ENCODE results near the gene WWTR1.

Gene WWTR1

DNA sequence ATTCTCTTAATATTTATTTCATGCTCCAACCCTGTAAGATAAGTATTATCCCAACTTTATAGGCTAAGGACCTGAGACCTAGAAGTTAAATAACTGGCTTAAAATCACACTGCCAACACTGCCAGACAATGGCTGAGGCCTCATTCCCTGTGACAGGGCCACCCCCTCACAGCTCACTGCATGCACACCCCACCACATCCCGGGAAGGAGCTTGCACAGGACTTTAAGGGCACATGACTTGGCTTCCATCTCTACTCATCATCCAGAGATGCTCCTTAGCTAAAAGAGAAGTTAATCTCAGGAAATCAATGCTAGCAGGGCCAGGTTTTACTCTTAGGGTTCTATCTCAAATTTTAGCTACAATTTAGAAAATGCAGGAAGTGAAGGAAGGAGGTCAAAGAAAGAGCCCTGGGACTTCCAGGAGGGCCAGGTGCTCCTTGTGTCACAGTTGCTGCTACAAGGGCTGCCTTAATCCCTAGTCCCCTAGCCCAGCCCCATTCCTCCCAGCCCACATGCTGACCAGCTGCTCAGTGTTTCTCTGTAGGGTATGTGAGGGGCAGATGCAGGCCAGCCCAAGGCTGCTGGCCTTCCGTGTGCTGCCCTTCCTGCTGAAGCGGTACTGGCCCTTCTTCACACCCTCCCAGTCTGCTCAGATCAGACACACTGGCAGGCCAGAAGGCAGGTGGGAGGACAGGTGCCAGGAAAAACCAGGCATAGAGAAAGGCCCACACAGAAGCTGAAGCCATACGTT is 53.5 kb downstream of the WWTR1 start:
- no peak for TF ChIP-seq GATA3 (IDR thresholded peaks at IDR 0.05; ENCODE audit: low read depth, low read length)
- TF ChIP-seq GATA2 (IDR thresholded peaks at IDR 0.05; ENCODE audit: low read depth, low read length): no peak

DNA sequence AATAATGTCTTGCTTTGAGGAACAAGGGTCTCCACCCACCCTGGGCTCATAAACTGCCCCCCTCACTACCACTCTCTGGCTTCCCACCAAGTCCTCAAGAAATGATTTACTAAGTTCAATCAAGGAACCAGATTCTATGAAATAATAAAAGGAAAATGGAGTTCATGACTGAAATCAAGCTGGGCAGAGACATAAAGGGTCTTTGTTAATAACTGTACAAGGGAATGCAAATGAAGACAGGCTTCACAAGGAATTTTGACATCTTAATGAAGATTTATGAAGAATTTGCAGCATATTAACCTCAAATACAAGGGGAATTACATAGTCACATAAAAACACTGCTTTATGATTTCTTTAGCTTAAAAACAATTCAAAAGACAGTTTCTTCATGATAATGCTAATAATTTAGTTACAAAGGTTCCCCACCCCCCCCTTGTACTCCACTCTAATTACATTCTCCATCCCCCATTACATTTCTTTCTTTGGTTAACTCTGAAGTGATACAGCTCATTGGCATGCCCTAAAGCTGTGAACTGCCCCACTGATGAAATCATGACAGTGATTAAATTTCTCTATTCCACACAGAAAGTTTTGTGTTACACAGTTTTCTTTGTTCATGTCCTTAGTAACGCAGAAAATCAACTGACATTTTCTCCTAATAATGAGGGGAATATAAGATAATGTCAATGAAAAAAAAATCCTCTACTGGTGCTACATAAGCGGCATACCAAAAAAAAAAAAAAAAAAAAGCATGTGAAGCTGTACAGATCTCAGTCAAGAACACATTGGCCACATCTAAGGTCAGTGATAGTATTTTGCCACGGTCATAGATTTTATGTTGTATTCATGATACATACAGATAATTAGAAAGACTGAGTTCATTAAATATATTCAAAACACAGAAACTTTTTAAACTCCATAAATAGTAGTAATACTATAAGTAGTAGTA is 54.4 kb downstream of the WWTR1 start:
- TF ChIP-seq GATA2 (IDR thresholded peaks at IDR 0.05; ENCODE audit: low read depth, low read length) (no peak), GATA3 (IDR thresholded peaks at IDR 0.05; ENCODE audit: low read depth, low read length) (no peak)

DNA sequence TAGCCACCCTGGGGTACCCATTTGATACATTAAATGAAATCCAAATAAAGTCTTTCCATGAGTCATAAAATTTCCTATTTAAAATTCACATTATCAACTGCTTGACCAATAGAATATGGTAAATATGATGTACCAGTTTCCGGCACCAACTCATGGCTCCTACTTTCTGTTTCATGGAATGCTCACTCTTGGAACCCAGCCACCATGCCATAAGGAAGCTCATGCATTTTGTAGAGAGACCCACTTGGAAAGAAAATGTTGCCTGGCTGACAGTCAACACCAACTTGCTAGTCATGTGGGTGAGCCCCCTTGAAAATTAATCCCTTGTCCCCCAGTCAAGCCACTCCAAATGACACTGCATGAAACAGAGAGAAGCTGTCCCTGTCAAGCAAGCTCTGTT is 57.2 kb downstream of the WWTR1 start:
- TF ChIP-seq GATA3 (IDR thresholded peaks at IDR 0.05; ENCODE audit: low read depth, low read length): no peak
- TF ChIP-seq GATA2 (IDR thresholded peaks at IDR 0.05; ENCODE audit: low read depth, low read length): no peak

DNA sequence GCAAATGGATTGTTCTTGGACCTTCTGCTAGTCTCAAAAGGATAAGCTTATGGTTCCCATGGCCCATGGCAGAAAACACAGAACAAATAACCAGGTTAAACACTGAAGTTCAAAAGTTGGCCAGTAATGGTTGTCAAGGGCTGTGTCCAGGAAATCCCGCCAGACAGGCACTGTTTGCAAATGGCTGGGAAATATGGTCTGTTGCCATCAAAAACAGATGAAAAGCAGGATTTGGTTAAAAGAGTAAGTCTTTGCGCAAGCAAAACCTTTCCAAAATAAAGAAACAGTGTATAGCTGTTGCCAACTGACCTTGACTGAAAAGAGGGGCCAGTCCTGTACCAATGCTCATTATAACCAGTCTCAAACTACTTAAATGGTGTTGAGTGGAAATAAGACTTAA is 58.6 kb downstream of the WWTR1 start:
- no peak for TF ChIP-seq GATA3 (IDR thresholded peaks at IDR 0.05; ENCODE audit: low read depth, low read length)
- no peak for TF ChIP-seq GATA2 (IDR thresholded peaks at IDR 0.05; ENCODE audit: low read depth, low read length)

DNA sequence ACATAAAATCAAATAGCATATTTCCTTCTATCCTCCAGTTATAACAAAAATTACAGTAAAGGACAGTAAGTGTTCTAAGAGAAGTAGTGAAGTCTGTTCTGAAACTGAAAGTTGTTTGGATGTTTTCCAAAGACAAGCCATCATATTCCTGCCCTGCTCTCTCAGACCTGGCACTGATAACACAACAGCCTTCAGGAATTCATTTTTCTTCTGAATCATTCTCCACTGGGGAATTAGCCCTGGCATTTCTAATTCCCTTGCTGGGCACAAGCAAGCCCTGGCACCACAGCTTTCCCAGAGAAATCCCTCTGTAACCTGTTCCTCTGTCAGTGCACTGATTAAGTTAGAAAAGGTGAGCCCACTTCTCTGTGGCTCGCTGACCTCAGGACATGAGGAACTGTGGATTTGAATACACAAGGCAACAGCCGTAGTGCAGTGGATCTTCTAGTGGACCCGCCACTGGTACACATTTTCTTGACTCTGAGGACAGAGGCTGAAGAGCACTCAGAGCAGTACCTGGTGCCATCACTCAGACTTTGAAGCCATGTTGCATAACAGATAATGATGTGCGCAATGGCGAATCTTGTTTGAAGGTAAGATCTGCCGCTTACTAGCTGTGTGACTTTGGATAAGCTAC is 61.6 kb downstream of the WWTR1 start:
- TF ChIP-seq GATA3 (IDR thresholded peaks at IDR 0.05; ENCODE audit: low read depth, low read length) (no peak), GATA2 (IDR thresholded peaks at IDR 0.05; ENCODE audit: low read depth, low read length) (no peak)

DNA sequence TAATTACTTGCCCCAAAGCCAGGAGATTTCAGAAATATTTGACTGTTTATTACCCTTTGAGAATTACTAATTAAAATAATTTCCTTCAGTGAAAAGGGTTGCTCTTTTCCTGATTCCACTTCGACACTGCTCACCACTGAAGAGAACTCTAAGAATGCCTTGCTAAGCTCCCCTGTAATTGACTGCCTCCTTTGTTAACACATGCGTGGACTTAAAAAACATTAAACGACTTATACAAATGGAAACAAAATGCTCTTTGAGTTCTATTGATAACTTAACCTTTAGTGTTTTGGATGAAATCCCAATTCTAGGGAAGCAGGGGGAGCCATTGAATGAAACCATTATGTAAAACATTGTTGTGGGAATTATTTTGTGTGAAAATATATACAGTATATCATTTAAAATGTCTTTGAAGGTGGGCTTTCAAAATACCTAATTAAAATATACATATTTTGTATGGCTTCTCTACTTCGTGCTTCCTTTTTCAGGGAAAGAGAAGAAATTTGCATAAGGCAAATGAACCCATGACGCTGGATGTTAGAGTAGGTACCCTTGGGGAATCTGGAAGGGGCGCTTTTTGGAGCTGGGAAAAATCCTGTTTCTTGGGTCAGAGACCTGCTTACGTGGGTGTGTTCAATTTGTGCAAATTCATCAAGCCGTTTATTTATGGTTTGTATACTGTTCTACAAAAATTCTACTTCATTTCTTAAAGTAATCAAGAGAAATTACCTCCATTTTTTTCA is 64.2 kb downstream of the WWTR1 start:
- no peak for TF ChIP-seq GATA3 (IDR thresholded peaks at IDR 0.05; ENCODE audit: low read depth, low read length)
- no peak for TF ChIP-seq GATA2 (IDR thresholded peaks at IDR 0.05; ENCODE audit: low read depth, low read length)

DNA sequence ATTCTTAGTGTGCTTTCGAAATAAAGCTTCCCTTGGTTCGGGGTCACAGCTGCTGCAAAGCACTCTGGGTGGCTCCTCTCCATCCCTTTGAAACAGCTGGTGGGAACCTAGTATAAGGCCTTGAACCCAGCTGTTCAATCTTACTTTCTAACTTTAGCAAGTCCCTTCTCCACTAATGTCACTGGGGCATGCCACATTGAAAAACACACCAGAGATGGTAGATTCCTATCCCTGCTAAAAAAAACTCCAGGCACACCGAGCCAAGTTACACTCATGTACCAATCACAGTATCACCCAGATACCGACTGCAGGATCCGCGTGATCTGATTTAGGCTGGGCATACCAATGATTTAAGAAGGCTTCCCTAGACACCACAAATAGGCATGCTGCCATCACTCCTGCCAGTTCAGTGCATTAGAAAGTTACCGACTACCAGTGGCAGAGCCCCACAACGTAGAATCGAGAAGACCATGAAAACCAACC is 65.0 kb downstream of the WWTR1 start:
- no peak for TF ChIP-seq GATA2 (IDR thresholded peaks at IDR 0.05; ENCODE audit: low read depth, low read length)
- no peak for TF ChIP-seq GATA3 (IDR thresholded peaks at IDR 0.05; ENCODE audit: low read depth, low read length)

DNA sequence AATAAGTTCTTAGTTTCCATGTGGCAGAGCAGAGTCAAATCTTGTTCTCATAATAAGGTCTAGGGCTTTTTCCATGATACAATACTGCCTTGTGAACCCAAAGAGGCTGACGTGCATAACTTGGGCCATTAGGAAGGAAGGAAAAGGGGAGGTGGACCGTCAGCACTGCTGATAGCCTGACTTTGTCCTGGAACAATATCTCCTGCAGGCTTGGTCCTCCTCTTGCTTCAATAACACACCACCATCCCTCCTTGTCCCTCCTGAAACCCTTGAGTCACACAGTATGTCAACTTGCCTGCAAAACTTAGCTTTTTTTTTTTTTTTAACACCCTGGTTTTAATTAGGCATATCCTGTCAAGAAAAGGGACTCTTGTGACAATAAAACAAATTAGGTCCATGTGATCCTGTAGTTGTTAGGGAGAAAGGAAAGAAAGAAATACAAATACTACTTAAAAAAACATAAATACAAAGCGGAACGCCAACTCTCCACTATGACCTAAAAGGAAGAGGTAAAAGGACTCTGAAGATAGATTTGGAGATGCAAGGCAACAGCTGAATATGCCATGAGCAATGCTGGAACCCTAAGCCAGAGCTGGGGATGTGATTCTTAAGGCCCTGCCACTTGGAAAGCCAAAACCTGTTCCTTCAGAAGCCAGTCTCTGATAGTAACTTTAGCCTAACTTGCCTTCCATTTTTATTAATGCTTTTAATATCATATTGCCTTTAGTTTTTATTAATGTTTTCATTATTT is 67.0 kb downstream of the WWTR1 start:
- TF ChIP-seq GATA2 (IDR thresholded peaks at IDR 0.05; ENCODE audit: low read depth, low read length) (no peak), GATA3 (IDR thresholded peaks at IDR 0.05; ENCODE audit: low read depth, low read length) (no peak)

DNA sequence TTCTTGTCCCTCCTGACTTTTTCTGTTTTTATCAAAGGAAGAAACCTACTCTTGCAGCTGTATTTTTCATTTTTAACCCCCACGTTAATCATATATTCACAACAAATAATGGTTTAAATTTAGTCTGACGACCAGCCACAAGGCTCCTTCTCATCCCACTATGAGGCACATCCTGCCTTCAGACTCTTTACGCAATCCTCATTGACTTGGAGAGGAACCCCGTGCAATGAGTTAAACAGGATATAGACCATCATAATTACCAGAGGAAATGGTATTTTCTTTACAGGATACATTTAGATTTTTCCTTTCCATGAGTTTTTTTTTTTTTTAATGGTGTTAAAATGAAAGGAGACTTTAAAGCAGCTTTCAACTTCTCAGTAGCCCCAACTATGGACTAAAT is 68.5 kb downstream of the WWTR1 start:
- TF ChIP-seq GATA2 (IDR thresholded peaks at IDR 0.05; ENCODE audit: low read depth, low read length): no peak
- TF ChIP-seq GATA3 (IDR thresholded peaks at IDR 0.05; ENCODE audit: low read depth, low read length): no peak

DNA sequence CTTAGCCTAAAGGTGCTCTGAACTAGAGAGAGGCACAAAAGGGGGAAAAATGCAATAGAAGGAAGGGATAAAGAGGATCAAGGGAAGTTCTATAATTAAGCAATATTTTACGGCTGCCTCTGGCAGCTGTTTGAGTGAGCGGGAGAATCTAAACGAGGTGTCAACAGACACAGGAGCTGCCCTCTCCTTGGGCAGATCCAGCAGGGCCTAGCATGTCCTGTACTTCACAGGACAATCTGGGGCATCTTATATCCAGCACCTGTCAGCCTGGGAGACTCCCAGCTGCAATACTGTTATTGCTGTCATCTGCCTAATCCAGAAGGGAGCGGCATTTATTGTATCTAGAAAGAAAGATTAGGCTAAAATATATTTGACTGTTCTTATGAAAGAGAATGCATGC is 68.9 kb downstream of the WWTR1 start:
- TF ChIP-seq GATA2 (IDR thresholded peaks at IDR 0.05; ENCODE audit: low read depth, low read length) (no peak), GATA3 (IDR thresholded peaks at IDR 0.05; ENCODE audit: low read depth, low read length) (no peak)

DNA sequence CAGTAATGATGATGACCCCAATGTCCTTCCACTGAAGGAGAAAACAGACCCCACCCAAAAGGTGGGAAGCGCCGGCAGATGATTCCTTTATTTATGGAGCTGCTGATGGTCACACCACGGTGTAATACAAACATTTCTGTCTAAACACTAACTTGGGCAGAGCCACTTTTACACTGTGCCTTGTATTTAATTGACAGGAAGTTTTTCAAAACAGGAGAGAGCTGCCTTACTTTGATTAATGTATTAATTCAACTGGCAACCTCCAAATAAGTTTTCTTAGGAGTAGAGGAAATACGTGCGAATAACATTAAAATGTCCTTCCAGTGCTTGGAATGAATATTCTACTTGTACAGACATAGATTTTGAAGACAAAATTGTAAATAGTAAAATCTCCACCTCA is 70.4 kb downstream of the WWTR1 start:
- TF ChIP-seq GATA3 (IDR thresholded peaks at IDR 0.05; ENCODE audit: low read depth, low read length) (no peak), GATA2 (IDR thresholded peaks at IDR 0.05; ENCODE audit: low read depth, low read length) (no peak)

DNA sequence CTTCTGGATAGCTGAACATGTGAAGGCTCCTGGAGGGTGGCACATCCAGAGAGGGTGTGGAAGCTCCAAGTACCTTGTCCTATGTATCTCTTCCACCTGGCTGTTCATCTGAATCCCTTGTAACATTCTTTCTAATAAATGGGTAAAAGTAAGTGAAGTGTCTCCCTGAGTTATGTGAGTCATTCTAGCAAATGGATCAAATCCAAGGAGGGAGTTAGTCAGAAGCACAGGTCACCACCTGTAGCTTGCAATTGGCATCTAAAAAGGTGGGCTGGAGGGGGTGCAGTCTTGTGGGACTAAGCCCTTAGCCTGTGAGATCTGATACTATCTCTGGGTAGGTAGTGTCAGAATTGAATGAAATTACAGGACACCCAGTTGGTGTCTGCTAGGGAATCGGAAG is 71.0 kb downstream of the WWTR1 start:
- TF ChIP-seq GATA3 (IDR thresholded peaks at IDR 0.05; ENCODE audit: low read depth, low read length): no peak
- no peak for TF ChIP-seq GATA2 (IDR thresholded peaks at IDR 0.05; ENCODE audit: low read depth, low read length)

DNA sequence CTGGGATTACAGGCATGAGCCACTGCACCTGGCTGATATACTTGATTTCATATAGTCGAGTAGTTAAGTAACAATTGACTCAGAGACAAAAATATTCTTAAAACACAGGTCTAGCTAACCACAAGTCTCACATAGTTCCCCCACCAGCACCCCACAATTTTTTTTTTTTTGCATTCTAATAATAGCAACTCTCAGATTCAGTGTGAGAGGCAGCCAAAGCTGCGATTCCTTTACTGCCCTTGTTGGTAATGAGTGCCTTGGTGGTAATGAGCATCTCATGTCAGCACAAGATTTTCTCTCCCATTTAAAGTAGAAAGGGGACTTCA is 72.5 kb downstream of the WWTR1 start:
- TF ChIP-seq GATA3 (IDR thresholded peaks at IDR 0.05; ENCODE audit: low read depth, low read length) (no peak), GATA2 (IDR thresholded peaks at IDR 0.05; ENCODE audit: low read depth, low read length) (no peak)
